NCI-H1436 (cell line): ENCODE results near the gene ZFYVE16.
"Not testable (repeated sequence)": the region's sequence is repeated elsewhere in the genome, so short reads cannot be mapped to it uniquely, and the experiment has no call there.

ENCODE experiments used
- DNase-seq: peaks from one replicate; lab custom pipeline; 2025; lab: John Stamatoyannopoulos, UW

The ZFYVE16 gene

GRCh38 chr5:80409367-80409966 is 1.6 kb downstream of the ZFYVE16 start:
- no peak for DNase-seq

GRCh38 chr5:80411589-80412219 is 3.8 kb downstream of the ZFYVE16 start:
- DNase-seq, result no peak

- DNase-seq, result no peak
These were observed 6.2 kb downstream of the ZFYVE16 start for GRCh38 chr5:80414113-80414512.

GRCh38 chr5:80417973-80418372 is 10.1 kb downstream of the ZFYVE16 start:
- no peak for DNase-seq

- DNase-seq, result not testable (repeated sequence)
These were observed 16.5 kb downstream of the ZFYVE16 start for GRCh38 chr5:80424365-80424764.

- DNase-seq, result no peak
These were observed 27.6 kb downstream of the ZFYVE16 start for GRCh38 chr5:80435476-80435875.

GRCh38 chr5:80437326-80437725 is 29.5 kb downstream of the ZFYVE16 start:
- DNase-seq, result no peak

- DNase-seq, result no peak
These were observed 30.9 kb downstream of the ZFYVE16 start for GRCh38 chr5:80438739-80439138.

- DNase-seq, result no peak
These were observed 31.3 kb downstream of the ZFYVE16 start for GRCh38 chr5:80439213-80439612.

GRCh38 chr5:80442742-80443141 is 34.9 kb downstream of the ZFYVE16 start:
- DNase-seq, result no peak

- no peak for DNase-seq
These were observed 45.5 kb downstream of the ZFYVE16 start for GRCh38 chr5:80453366-80453765.

GRCh38 chr5:80463269-80463668 is 55.4 kb downstream of the ZFYVE16 start:
- DNase-seq, result no peak

GRCh38 chr5:80466669-80467485 is 59.0 kb downstream of the ZFYVE16 start:
- DNase-seq, result no peak

GRCh38 chr5:80468131-80468530 is 60.3 kb downstream of the ZFYVE16 start:
- no peak for DNase-seq

GRCh38 chr5:80470631-80471030 is 62.8 kb downstream of the ZFYVE16 start:
- DNase-seq, result not testable (repeated sequence)

- DNase-seq, result no peak
These were observed 67.1 kb downstream of the ZFYVE16 start for GRCh38 chr5:80474929-80475328.

- no peak for DNase-seq
These were observed 71.8 kb downstream of the ZFYVE16 start for GRCh38 chr5:80479713-80480112.

GRCh38 chr5:80480354-80480753 is 72.5 kb downstream of the ZFYVE16 start:
- DNase-seq, result no peak

- no peak for DNase-seq
These were observed 73.4 kb downstream of the ZFYVE16 start for GRCh38 chr5:80481019-80481893.

GRCh38 chr5:80482578-80482977 is 74.7 kb downstream of the ZFYVE16 start:
- no peak for DNase-seq

GRCh38 chr5:80483636-80484232 is 75.9 kb downstream of the ZFYVE16 start:
- DNase-seq, result no peak

- DNase-seq, result no peak
These were observed 79.6 kb downstream of the ZFYVE16 start for GRCh38 chr5:80487444-80487828.
